ENCODE results near the gene CKAP5.

CKAP5 gene

GRCh38 chr11:46747150-46747549 is 98.9 kb downstream of the CKAP5 start:
- no peak overlapping the region for H3K27ac ChIP-seq
- TF ChIP-seq, protein P1, sequence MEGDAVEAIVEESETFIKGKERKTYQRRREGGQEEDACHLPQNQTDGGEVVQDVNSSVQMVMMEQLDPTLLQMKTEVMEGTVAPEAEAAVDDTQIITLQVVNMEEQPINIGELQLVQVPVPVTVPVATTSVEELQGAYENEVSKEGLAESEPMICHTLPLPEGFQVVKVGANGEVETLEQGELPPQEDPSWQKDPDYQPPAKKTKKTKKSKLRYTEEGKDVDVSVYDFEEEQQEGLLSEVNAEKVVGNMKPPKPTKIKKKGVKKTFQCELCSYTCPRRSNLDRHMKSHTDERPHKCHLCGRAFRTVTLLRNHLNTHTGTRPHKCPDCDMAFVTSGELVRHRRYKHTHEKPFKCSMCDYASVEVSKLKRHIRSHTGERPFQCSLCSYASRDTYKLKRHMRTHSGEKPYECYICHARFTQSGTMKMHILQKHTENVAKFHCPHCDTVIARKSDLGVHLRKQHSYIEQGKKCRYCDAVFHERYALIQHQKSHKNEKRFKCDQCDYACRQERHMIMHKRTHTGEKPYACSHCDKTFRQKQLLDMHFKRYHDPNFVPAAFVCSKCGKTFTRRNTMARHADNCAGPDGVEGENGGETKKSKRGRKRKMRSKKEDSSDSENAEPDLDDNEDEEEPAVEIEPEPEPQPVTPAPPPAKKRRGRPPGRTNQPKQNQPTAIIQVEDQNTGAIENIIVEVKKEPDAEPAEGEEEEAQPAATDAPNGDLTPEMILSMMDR (conservative IDR thresholded peaks at IDR 0.05): no peak
- TF ChIP-seq ZFX (IDR thresholded peaks at IDR 0.05): no peak

DNA sequence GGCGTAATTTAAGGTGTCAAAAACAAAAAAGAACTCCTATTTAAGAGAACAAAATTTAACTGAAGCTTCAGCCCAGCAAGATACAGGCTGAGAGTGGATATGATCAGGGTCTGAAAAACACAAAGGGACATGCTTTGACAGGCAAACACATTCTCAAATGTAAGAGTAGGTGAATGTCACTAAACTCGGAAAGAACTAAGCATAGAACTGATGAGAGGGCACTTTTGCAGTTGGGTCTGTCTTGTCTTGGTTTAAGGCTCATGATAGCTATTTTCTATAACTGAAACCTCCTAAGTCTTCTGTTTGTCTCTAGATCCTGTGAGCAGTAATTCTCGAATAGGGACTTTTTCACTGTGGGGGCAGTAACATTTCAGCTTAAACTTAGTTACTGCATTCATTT is 100.1 kb downstream of the CKAP5 start:
- H3K27ac ChIP-seq: no peak overlapping the region
- no peak for TF ChIP-seq ZFX (IDR thresholded peaks at IDR 0.05)
- TF ChIP-seq, protein P1 (conservative IDR thresholded peaks at IDR 0.05): no peak

- no peak for TF ChIP-seq ZFX (IDR thresholded peaks at IDR 0.05)
- TF ChIP-seq, protein P1 (conservative IDR thresholded peaks at IDR 0.05): no peak
- no peak overlapping the region for H3K27ac ChIP-seq
These were observed 100.8 kb downstream of the CKAP5 start for GRCh38 chr11:46745328-46745727.

DNA sequence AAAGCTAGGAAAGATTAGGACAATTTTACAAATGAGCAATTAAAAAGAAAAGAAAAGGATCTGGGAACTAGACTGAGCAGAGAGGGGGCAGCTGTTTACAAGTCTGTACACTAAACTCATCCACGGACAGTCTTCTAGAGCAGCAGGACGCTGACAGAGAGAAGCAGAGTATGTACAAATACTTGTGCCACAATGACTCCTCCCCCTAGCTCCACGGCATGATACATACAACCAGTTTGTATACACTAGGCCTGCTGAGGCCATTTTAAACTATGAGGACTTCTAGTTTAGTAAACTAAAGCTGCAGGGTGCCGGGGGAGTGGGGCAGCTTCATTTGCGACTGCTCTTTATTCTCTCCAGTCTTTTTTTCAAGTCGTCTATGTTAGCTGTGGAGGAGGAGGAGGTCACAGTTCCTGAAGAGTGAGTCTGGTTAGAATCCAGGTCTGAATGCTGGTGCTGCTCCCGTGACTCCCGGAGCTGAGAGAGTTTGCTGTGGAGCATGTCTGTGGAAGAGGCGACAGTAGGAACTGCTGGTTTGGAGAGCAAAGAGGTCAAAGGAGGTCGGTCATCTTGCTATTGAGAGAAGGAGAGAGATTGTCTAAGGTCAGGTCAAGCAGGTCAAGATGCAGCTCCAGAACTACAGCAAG is 102.3 kb downstream of the CKAP5 start:
- TF ChIP-seq, protein P1 (conservative IDR thresholded peaks at IDR 0.05): no peak
- no peak for TF ChIP-seq ZFX (IDR thresholded peaks at IDR 0.05)
- H3K27ac ChIP-seq: no peak overlapping the region

DNA sequence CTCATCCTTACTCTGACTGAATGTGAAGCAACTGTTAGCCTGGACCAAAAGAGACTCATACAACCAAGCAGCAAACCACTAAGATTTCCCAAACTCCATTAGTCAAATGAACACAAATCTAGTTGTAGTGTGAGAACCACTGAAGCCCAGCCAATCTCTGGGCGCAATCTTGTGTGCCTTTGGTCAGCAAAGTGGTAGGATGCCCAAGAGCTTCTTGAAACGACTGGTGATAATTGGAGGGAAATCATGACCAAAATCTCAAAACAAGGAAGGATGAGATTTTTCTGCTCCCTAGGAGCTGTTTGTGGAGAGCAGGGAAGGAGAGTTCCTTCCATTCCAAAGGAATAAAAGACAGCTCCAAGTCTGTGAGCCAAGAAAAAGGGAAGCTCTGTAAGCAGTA is 103.0 kb downstream of the CKAP5 start:
- no peak overlapping the region for H3K27ac ChIP-seq
- TF ChIP-seq, protein P1 (conservative IDR thresholded peaks at IDR 0.05): no peak
- TF ChIP-seq ZFX (IDR thresholded peaks at IDR 0.05): no peak

- H3K27ac ChIP-seq: no peak overlapping the region
These were observed 104.2 kb downstream of the CKAP5 start for GRCh38 chr11:46741600-46742484.

More at GRCh38 chr11:46741600-46742484, 104.2 kb downstream of the CKAP5 start:
- no peak for TF ChIP-seq ZFX (IDR thresholded peaks at IDR 0.05)
- TF ChIP-seq, protein P1 (conservative IDR thresholded peaks at IDR 0.05): no peak
